H9 (cell line): ENCODE measurements around the gene CDK14. TPM values are rescaled to one million over a fixed set of nuclear protein-coding genes. Genes with fewer than 3 reads are reported as not detected.
A peak's percentile ranks its signal among the peaks of the same experiment; 100 is the strongest.

ENCODE experiments used
- DNase-seq: peaks from one replicate; pipeline ENCODE4 v3.0.0-alpha.2; 2017
- H2AFZ ChIP-seq: one replicate; pipeline ENCODE4 v1.6.1; 2013; ENCODE audit warnings: mild to moderate bottlenecking, low read length, control low read depth, moderate library complexity
- H2AK5ac ChIP-seq: 2 replicates; pipeline ENCODE4 v1.6.1; 2013; ENCODE audit warnings: low read length, control low read depth, mixed read lengths; ENCODE audit not compliant: insufficient read length
- H2BK120ac ChIP-seq: one replicate; pipeline ENCODE4 v1.6.1; 2013; ENCODE audit warnings: low read depth, mild to moderate bottlenecking, low read length, control low read depth, inconsistent platforms; ENCODE audit not compliant: poor library complexity, severe bottlenecking
- H2BK12ac ChIP-seq: 2 replicates; pipeline ENCODE4 v1.6.1; 2013; ENCODE audit warnings: low read length, control low read depth, mixed read lengths, low read depth; ENCODE audit not compliant: insufficient read length
- H2BK15ac ChIP-seq: 2 replicates; pipeline ENCODE4 v1.6.1; 2013; ENCODE audit warnings: low read depth, low read length, control low read depth
- H2BK20ac ChIP-seq: one replicate; pipeline ENCODE4 v1.6.1; 2013; ENCODE audit warnings: low read depth, mild to moderate bottlenecking, low read length, control low read depth, inconsistent platforms; ENCODE audit not compliant: poor library complexity, severe bottlenecking
- H2BK5ac ChIP-seq: 2 replicates; pipeline ENCODE4 v1.6.1; 2013; ENCODE audit warnings: low read length, control low read depth, mixed read lengths; ENCODE audit not compliant: insufficient read length
- H3K14ac ChIP-seq: 2 replicates; pipeline ENCODE4 v1.6.1; 2013; ENCODE audit warnings: low read length, control low read depth; ENCODE audit not compliant: insufficient read depth
- H3K18ac ChIP-seq: 2 replicates; pipeline ENCODE4 v1.6.1; 2013; ENCODE audit warnings: low read depth, mild to moderate bottlenecking, mixed read lengths, low read length, control low read depth; ENCODE audit not compliant: insufficient read length
- H3K23ac ChIP-seq: 2 replicates; pipeline ENCODE4 v1.6.1; 2013; ENCODE audit warnings: low read length, control low read depth, mixed read lengths, low read depth; ENCODE audit not compliant: insufficient read length
- H3K23me2 ChIP-seq: 2 replicates; pipeline ENCODE4 v1.6.1; 2013; ENCODE audit warnings: low read depth, mild to moderate bottlenecking, mixed read lengths, low read length, control low read depth; ENCODE audit not compliant: insufficient read length, poor library complexity, severe bottlenecking
- H3K27ac ChIP-seq: 2 replicates; pipeline ENCODE4 v1.5.1; 2013; ENCODE audit warnings: low read length, control low read depth, mixed read lengths, low read depth; ENCODE audit not compliant: insufficient read length
- H3K27me3 ChIP-seq: 2 replicates; pipeline ENCODE4 v1.6.1; 2013; ENCODE audit warnings: low read length, control low read depth, inconsistent platforms; ENCODE audit not compliant: insufficient read depth
- H3K4ac ChIP-seq: 2 replicates; pipeline ENCODE4 v1.6.1; 2013; ENCODE audit warnings: low read depth, mild to moderate bottlenecking, control low read depth, inconsistent platforms, low read length, moderate library complexity
- H3K4me1 ChIP-seq: 2 replicates; pipeline ENCODE4 v1.6.1; 2013; ENCODE audit warnings: low read length, control low read depth, inconsistent platforms; ENCODE audit not compliant: insufficient read depth
- H3K4me2 ChIP-seq: 2 replicates; pipeline ENCODE4 v1.6.1; 2013; ENCODE audit warnings: low read length, control low read depth, mixed read lengths; ENCODE audit not compliant: insufficient read length, insufficient read depth
- H3K56ac ChIP-seq: 2 replicates; pipeline ENCODE4 v1.6.1; 2013; ENCODE audit warnings: low read depth, mild to moderate bottlenecking, mixed read lengths, low read length, control low read depth; ENCODE audit not compliant: insufficient read length
- H3K79me1 ChIP-seq: 2 replicates; pipeline ENCODE4 v1.6.1; 2013; ENCODE audit warnings: low read depth, mild to moderate bottlenecking, moderate library complexity, low read length, control low read depth, inconsistent platforms; ENCODE audit not compliant: insufficient read depth, poor library complexity, severe bottlenecking
- H3K79me2 ChIP-seq: 2 replicates; pipeline ENCODE4 v1.6.1; 2013; ENCODE audit warnings: low read length, control low read depth, inconsistent platforms; ENCODE audit not compliant: insufficient read depth
- H3K9ac ChIP-seq: 2 replicates; pipeline ENCODE4 v1.6.1; 2013; ENCODE audit warnings: low read length, control low read depth, mixed read lengths; ENCODE audit not compliant: insufficient read length; ENCODE audit errors: extremely low read depth
- H3K9me3 ChIP-seq: one replicate; pipeline ENCODE4 v1.6.1; 2013; ENCODE audit warnings: low read depth, low read length, inconsistent platforms; ENCODE audit not compliant: control insufficient read depth
- H3T11ph ChIP-seq: one replicate; pipeline ENCODE4 v1.6.1; 2013; ENCODE audit warnings: mild to moderate bottlenecking, low read length, control low read depth, inconsistent platforms
- H4K20me1 ChIP-seq: one replicate; pipeline ENCODE4 v1.6.1; 2013; ENCODE audit not compliant: control insufficient read depth, insufficient read length, insufficient read depth
- H4K5ac ChIP-seq: 2 replicates; pipeline ENCODE4 v1.6.1; 2013; ENCODE audit warnings: low read depth, mild to moderate bottlenecking, mixed read lengths, low read length, control low read depth; ENCODE audit not compliant: insufficient read length
- H4K8ac ChIP-seq: replicated peaks from 2 replicates; pipeline ENCODE4 v1.6.1; 2013; ENCODE audit warnings: low read length, control low read depth, mixed read lengths, low read depth; ENCODE audit not compliant: insufficient read length
- H4K91ac ChIP-seq: 2 replicates; pipeline ENCODE4 v1.6.1; 2013; ENCODE audit warnings: low read depth, mild to moderate bottlenecking, moderate library complexity, mixed read lengths, low read length, control low read depth; ENCODE audit not compliant: insufficient read length
- H3K27ac Mint-ChIP-seq, 3 experiments: 2 replicates in 2 of 3; 3 replicates in 1 of 3; pipeline ENCODE4 v1.8.0; 2020 to 2021; ENCODE audit warnings: mixed read lengths in 3 of 3, mild to moderate bottlenecking in 1 of 3, moderate library complexity in 1 of 3
- H3K27me3 Mint-ChIP-seq: 2 replicates; pipeline ENCODE4 v1.8.0; 2021; ENCODE audit warnings: low read depth, mild to moderate bottlenecking, moderate library complexity, mixed read lengths
- H3K36me3 Mint-ChIP-seq, 3 experiments: 2 replicates in 2 of 3; 3 replicates in 1 of 3; pipeline ENCODE4 v1.8.0; 2020 to 2021; ENCODE audit warnings: low read depth in 3 of 3, mixed read lengths in 3 of 3; ENCODE audit not compliant: insufficient read depth in 1 of 3
- H3K4me1 Mint-ChIP-seq, 2 experiments: 2 replicates each; pipeline ENCODE4 v1.8.0; 2020; ENCODE audit warnings: mixed read lengths in 2 of 2
- H3K4me3 Mint-ChIP-seq, 2 experiments: 2 replicates in 1 of 2; 3 replicates in 1 of 2; pipeline ENCODE4 v1.8.0; 2020 to 2021; ENCODE audit warnings: mild to moderate bottlenecking in 2 of 2, mixed read lengths in 2 of 2, moderate library complexity in 1 of 2
- H3K9me3 Mint-ChIP-seq, 2 experiments: 2 replicates in 1 of 2; 3 replicates in 1 of 2; pipeline ENCODE4 v1.8.0; 2020; ENCODE audit warnings: mild to moderate bottlenecking in 2 of 2, mixed read lengths in 2 of 2, moderate library complexity in 1 of 2
- WGBS: extraction: QIAGEN DNeasy Blood & Tissue Kit; methylation state at CpG from one replicate; pipeline ENCODE4 v1.1.7; 2013; ENCODE audit warnings: missing lambda C conversion rate, low lambda C conversion rate, mixed read lengths; ENCODE audit not compliant: insufficient read length; ENCODE audit errors: extremely low coverage; 5-methylcytosine and 5-hydroxymethylcytosine counted together
- total RNA-seq: library from RNA; stranded (reverse); gene quantifications from 2 replicates; pipeline ENCODE4 v1.2.1, GENCODE V29; 2021
- TF ChIP-seq, protein P1 (sequence below): fragments of 200-600 bp; sonication (generic); conservative IDR thresholded peaks from 3 replicates; pipeline ENCODE4 v1.8.0; 2021; ENCODE audit warnings: antibody characterized with exemption, mild to moderate bottlenecking

Gene CDK14
- total RNA-seq, 1 experiment from 2014 or later = 23.9 TPM

DNA sequence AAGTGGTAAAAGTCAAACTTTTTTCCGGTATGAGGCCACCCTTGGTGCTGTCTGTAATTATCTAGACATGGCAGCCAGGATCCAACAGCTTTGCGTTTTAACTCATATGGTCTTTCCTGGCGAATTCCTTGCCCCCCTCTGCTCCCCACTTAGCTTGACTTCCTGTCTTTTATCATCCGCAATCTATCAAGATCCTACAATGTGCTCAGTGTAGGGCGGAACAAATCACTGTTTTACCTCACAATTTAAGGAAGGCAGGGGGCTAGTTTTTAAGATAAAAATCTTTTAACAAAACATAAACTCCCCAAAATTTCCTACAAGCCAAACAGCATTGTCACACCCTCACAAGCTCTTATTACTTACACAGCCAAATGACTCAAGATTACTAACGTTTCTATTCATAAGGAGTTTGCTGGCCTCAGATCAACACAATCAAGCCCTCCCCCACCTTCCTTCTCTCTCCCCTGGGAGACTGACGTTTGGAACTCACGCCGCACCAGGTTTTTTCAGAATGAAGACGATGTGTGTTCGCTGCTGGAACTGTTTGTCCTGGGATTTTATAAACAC is 1.3 kb upstream of the CDK14 start:
- H4K20me1 ChIP-seq = no peaks in the 10 kb centered on the region
- H3K4me1 Mint-ChIP-seq = peaks cover 25% of the 10 kb centered on the region in 2 experiments
- H3K9me3 ChIP-seq = no peaks in the 10 kb centered on the region
- no peak overlapping the region for H4K8ac ChIP-seq
- H4K5ac ChIP-seq = no peak overlapping the region
- peak overlapping the region; percentile 88 for H3K4me3 Mint-ChIP-seq
- peak overlapping the region; percentile 36 to 97 (median 40); a peak in 4 of 7 replicates for H3K27ac Mint-ChIP-seq
- no peak overlapping the region for H2BK5ac ChIP-seq
- peaks cover 18% of the 10 kb centered on the region for H3K23me2 ChIP-seq
- H3K79me2 ChIP-seq = peaks cover 6% of the 10 kb centered on the region; the same call in 1 of the 2 replicates
- H3K56ac ChIP-seq = no peak overlapping the region
- peaks cover 0 to 3% of the 10 kb centered on the region in 2 experiments; a peak in 1 of 5 replicates for H3K9me3 Mint-ChIP-seq
- peak; percentile 53 for DNase-seq
- no peak overlapping the region for H2BK120ac ChIP-seq
- no peaks in the 10 kb centered on the region for H3K79me1 ChIP-seq
- no peaks in the 10 kb centered on the region; the same call in 1 of the 2 replicates for H3K4me1 ChIP-seq
- no peak overlapping the region for H2BK20ac ChIP-seq
- H2BK12ac ChIP-seq = no peak overlapping the region
- no peak overlapping the region for H2AFZ ChIP-seq
- no peak overlapping the region for H3K18ac ChIP-seq
- H4K91ac ChIP-seq = no peak overlapping the region
- no peak overlapping the region for H2BK15ac ChIP-seq
- H2AK5ac ChIP-seq = no peak overlapping the region
- peak overlapping the region; percentile 96 for H3K4me2 ChIP-seq
- no peak overlapping the region for H3K4ac ChIP-seq
- no peak overlapping the region for H3K23ac ChIP-seq
- H3K27me3 ChIP-seq = no peaks in the 10 kb centered on the region
- no peak overlapping the region for H3T11ph ChIP-seq
- no peak overlapping the region for H3K14ac ChIP-seq
- WGBS = no CpG with 5 or more reads among the region's 11 CpGs
- H3K27ac ChIP-seq = peak overlapping the region; percentile 87
- peaks cover 3% of the 10 kb centered on the region; the same call in 1 of the 2 replicates for H3K27me3 Mint-ChIP-seq
- TF ChIP-seq, protein P1, sequence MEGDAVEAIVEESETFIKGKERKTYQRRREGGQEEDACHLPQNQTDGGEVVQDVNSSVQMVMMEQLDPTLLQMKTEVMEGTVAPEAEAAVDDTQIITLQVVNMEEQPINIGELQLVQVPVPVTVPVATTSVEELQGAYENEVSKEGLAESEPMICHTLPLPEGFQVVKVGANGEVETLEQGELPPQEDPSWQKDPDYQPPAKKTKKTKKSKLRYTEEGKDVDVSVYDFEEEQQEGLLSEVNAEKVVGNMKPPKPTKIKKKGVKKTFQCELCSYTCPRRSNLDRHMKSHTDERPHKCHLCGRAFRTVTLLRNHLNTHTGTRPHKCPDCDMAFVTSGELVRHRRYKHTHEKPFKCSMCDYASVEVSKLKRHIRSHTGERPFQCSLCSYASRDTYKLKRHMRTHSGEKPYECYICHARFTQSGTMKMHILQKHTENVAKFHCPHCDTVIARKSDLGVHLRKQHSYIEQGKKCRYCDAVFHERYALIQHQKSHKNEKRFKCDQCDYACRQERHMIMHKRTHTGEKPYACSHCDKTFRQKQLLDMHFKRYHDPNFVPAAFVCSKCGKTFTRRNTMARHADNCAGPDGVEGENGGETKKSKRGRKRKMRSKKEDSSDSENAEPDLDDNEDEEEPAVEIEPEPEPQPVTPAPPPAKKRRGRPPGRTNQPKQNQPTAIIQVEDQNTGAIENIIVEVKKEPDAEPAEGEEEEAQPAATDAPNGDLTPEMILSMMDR = no peak
- peaks cover 0 to 4% (median 0%) of the 10 kb centered on the region in 3 experiments; a peak in 2 of 7 replicates for H3K36me3 Mint-ChIP-seq
- peak overlapping the region; percentile 16 for H3K9ac ChIP-seq
